ENCODE measurements around the gene ADCYAP1R1.

Gene ADCYAP1R1

DNA sequence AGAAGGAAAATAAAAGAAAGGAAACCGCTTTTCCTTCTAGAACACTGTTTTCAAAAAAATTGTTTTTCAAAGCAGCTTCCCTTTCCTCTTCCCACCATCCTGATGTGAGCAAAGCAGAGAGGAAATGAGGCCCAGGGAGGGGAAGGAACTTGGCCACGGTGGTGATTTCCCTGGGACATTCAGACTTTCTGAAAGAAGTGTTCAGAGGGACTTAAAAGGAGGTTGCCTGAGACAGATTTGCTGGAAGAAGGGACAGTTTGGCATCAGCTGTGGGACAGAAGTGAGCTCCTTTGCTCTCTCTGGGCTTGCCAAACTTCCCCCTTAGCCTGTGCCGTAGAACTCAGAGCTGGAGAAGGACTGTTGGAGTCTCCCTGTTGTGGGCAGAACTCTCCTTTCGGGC lies 30.3 kb downstream of the ADCYAP1R1 start:
- DNase-seq (ENCODE audit: low read depth) = no peak
- no peak overlapping the region for H3K4me3 ChIP-seq (replicated peaks; ENCODE audit: low read depth, low read length)
- TF ChIP-seq, protein P1, sequence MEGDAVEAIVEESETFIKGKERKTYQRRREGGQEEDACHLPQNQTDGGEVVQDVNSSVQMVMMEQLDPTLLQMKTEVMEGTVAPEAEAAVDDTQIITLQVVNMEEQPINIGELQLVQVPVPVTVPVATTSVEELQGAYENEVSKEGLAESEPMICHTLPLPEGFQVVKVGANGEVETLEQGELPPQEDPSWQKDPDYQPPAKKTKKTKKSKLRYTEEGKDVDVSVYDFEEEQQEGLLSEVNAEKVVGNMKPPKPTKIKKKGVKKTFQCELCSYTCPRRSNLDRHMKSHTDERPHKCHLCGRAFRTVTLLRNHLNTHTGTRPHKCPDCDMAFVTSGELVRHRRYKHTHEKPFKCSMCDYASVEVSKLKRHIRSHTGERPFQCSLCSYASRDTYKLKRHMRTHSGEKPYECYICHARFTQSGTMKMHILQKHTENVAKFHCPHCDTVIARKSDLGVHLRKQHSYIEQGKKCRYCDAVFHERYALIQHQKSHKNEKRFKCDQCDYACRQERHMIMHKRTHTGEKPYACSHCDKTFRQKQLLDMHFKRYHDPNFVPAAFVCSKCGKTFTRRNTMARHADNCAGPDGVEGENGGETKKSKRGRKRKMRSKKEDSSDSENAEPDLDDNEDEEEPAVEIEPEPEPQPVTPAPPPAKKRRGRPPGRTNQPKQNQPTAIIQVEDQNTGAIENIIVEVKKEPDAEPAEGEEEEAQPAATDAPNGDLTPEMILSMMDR (IDR thresholded peaks at IDR 0.05; ENCODE audit: low read length, missing control alignments) = no peak

DNA sequence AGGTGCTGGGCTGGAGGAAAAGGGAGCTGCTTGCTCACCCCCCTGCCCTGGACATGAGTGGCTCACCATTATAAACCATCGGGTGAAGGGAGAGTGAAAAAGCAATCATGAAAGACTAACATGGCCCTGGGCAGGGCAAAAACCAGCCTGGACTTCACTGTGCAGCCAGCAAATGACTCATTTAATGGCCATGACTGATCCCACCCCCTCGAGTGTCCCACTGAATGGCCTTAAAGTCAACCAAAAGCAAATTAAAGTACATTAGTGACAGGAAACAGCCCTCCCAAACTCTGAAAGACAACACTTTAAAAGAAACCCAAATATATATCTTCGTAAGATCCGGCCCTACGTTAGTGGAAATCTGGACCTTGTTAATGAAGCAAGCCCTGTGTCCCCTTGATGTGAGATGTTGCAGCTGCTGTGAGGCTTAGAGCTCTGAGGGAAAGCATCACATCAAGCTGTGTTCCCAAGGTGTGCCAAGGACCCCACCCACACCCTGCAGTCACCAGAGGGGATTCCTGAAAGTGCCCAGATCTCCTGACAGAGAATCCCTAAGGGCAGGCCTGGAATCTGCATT lies 31.2 kb downstream of the ADCYAP1R1 start:
- DNase-seq (ENCODE audit: low read depth) = no peak
- TF ChIP-seq, protein P1 (IDR thresholded peaks at IDR 0.05; ENCODE audit: low read length, missing control alignments) = no peak
- no peak overlapping the region for H3K4me3 ChIP-seq (replicated peaks; ENCODE audit: low read depth, low read length)

GRCh38 chr7:31084226-31084625 lies 32.1 kb downstream of the ADCYAP1R1 start:
- TF ChIP-seq, protein P1 (IDR thresholded peaks at IDR 0.05; ENCODE audit: low read length, missing control alignments) = no peak
- no peak overlapping the region for H3K4me3 ChIP-seq (replicated peaks; ENCODE audit: low read depth, low read length)

DNA sequence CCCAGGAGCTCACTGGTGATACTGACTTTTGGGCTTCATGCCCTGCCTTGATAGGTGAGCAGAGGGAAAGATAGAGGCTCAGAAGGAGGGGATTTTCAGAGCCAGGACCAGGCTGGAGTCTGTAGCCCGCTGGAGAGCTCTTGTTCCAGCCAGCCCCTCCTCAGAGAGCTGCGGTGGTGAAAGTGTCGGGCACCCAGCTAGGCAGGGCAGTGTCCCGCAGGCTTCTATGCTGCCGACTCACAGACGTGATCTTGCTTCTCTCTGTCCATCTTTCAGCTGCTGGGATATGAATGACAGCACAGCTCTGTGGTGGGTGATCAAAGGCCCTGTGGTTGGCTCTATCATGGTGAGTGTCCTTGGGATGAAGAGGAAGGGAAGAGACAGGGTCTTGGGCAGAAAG lies 35.2 kb downstream of the ADCYAP1R1 start:
- TF ChIP-seq, protein P1 (IDR thresholded peaks at IDR 0.05; ENCODE audit: low read length, missing control alignments) = no peak
- DNase-seq (ENCODE audit: low read depth) = no peak
- no peak overlapping the region for H3K4me3 ChIP-seq (replicated peaks; ENCODE audit: low read depth, low read length)

More at GRCh38 chr7:31084226-31084625, 32.1 kb downstream of the ADCYAP1R1 start:
- no peak for DNase-seq (ENCODE audit: low read depth)

DNA sequence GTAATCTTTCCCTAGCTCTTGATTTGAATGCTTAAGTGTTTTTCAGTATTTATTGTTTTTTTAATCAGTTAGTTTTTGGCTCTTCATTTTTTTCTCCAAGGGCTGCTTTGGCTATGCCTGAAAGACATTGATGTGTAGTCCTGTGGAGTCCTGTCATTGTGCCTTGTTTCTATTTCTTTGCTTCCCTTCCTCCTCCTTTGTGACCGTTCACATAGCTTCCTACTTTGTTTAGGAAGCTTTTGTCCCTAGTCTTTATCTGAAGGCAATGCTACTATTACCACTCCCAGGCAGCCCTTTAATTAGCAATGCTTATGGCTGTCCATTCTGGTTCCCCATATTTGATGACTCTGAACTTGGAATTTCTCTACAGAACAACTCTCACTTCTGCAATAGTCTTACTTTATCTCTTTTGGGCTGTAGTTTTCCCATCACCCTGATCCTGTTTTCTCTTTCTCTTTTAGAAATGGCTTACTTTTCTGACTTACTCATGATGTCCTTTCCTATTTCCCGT lies 39.9 kb downstream of the ADCYAP1R1 start:
- TF ChIP-seq, protein P1 (IDR thresholded peaks at IDR 0.05; ENCODE audit: low read length, missing control alignments) = no peak

DNA sequence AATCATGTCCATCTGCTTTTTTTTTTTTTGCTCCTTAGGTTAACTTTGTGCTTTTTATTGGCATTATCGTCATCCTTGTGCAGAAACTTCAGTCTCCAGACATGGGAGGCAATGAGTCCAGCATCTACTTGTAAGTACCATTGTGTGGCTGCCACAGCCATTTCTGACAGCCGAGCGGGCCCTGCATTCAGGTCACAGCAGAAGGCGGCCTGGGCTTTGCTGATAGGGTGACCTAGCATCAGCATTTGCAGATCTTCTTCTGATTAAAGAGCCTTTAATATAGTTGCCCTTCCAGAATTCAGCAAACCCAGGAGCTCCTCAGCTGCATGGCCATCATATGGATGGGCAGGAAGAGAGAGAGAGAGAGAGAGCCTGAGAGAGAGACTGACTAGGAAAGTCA lies 40.5 kb downstream of the ADCYAP1R1 start:
- no peak for DNase-seq (ENCODE audit: low read depth)
- H3K4me3 ChIP-seq (replicated peaks; ENCODE audit: low read depth, low read length) = no peak overlapping the region
- TF ChIP-seq, protein P1 (IDR thresholded peaks at IDR 0.05; ENCODE audit: low read length, missing control alignments) = no peak

More for the DNA sequence above, 39.9 kb downstream of the ADCYAP1R1 start:
- no peak overlapping the region for H3K4me3 ChIP-seq (replicated peaks; ENCODE audit: low read depth, low read length)
- DNase-seq (ENCODE audit: low read depth) = no peak

DNA sequence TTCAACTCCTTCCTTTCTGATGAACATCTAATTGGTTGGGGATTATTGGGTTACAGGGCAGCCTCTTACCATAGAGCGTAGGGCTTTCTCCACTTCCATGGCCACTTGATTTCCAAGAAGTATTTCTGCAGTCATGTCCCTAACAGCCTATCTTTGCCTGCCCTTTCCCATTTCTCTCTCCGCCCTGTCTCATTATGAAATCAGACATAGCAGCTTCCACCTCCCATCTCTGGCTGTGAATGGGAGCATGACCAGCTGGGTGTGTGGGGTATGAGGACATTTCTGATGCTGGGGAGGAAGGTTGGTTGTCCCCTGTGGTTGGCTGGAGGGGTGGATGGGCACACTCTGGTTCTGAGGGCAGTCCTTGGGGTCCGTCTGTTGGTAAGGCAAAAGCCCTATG lies 41.2 kb downstream of the ADCYAP1R1 start:
- TF ChIP-seq, protein P1 (IDR thresholded peaks at IDR 0.05; ENCODE audit: low read length, missing control alignments) = no peak
- DNase-seq (ENCODE audit: low read depth) = no peak

More for the DNA sequence above, 41.2 kb downstream of the ADCYAP1R1 start:
- H3K4me3 ChIP-seq (replicated peaks; ENCODE audit: low read depth, low read length) = no peak overlapping the region
